GM18499 (cell line): Measurements from ENCODE around the gene EEA1.

Source experiments
- ATAC-seq: cut with Tn5 transposase; IDR thresholded peaks from one replicate; pipeline ENCODE4 v1.9.1; 2021; ENCODE audit warnings: moderate number of reproducible peaks; ENCODE audit not compliant: insufficient read depth, unreplicated experiment

The EEA1 gene

GRCh38 chr12:92726850-92727249 is 202.2 kb downstream of the EEA1 start:
- no peak for ATAC-seq

- ATAC-seq: no peak
Observed at GRCh38 chr12:92722897-92723296, 206.2 kb downstream of the EEA1 start.

GRCh38 chr12:92721656-92722055 is 207.4 kb downstream of the EEA1 start:
- ATAC-seq: no peak

GRCh38 chr12:92721130-92721529 is 208.0 kb downstream of the EEA1 start:
- no peak for ATAC-seq
